ENCODE results near the gene GCGR.
"Not testable (repeated sequence)": the region's sequence is repeated elsewhere in the genome, so short reads cannot be mapped to it uniquely, and the experiment has no call there.

The GCGR gene

DNA sequence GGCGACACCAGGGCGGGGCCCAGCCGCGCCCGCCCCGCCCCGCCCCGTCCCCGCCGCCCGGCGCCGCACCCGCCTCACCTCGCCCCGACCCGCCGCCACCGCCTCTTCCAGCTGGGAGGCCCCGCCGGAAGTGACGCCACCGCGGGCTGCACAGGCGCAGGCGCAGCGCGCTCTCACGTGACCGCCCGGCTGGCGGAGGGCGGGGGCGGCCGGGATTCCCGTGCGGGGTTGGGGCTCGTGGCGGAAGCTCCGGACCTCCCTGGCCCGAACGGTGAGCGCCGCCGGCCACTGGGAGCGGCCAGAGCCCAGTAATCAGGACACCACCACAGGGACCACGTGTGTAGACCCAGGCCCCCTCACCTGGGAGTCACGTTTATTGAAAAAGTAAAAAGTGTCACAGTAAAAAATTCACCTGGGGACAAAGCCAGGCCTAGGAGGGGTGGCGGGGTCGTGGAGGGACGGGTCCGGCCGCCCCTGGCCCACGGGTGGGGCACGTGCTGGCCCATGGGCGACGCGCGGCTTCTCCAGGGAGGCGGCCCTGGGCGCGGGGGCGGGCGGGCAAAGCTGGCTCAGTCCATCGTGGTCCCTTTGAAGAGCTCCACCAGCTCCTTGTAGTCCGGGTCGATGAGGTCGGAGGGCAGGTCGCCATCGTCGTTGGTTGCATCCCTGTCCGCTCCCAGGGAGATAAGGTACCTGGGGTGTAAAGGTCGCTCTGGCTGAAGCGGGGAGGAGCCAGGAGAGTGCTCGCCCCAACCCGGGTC, 29.4 kb downstream of the GCGR start, which contains the start of gene MCRIP1:
MCRIP1 (minus strand) TSS at position 132 of the 761 bp plus-strand sequence. CDS start 8,785 bp downstream, outside the sequence.
- DNase-seq = peak; percentile 96

DNA sequence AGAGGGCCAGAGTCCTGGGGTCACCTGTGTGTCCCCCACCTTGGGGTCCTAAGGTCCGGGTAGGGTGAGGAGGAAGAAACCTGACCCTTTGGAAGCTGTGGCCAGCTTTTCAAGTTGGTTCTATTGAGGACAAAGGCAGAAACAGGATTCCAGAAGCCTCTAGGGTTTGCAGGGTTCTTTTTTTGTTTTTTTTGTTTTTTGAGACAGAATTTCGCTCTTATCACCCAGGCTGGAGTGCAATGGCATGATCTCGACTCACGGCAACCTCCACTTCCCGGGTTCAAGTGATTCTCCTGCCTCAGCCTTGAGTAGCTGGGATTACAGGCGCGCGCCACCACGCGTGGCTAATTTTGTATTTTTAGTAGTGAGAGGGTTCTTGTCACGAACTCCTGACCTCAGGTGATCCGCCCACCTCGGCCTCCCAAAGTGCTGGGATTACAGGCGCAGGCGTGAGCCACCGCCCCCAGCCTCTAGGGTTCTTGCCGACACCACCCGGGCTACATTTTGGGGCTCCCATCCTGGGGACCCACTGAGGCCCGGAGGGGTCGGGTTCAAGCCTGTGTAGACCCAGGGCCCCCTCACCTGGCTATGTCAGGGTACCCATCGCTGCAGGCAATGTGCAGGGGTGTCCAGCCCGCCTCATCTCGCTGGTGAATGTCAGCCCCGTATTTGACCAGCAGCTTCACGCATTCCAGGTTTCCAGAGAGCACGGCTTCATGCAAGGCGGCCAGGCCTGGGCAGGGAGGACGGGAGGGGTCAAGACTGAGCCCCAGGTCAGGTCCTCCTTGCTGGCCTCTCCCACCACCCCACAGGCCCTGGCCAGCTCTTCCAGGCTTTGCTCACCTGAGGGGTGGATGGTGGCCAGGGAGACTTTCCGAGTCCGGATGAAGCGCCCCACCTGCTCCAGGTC, 30.2 kb downstream of the GCGR start:
- DNase-seq = no peak

DNA sequence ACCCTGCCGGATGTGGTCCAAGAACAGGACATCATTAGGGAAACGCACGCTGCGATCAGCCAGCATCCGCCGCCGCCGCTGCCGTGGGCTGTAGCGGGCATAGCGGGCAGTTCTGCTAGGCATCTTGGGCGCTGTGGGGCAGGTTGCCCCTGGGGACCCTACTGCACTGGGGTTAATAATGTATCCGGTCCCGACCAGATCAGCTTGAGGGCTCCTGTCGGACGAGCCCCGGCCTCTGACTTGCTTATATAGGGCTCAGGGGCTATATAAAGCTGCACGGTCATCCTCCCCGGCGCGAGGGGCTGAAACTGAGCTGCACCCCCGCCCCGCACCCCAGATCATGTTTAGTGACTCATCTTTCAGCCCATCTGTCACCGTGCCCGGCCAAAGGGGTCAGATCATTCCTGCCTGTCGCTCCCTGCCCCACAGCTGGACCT, 30.9 kb downstream of the GCGR start, which contains the start of gene PPP1R27:
PPP1R27 (minus strand) TSS at position 220 of the 437 bp plus-strand sequence; CDS start at position 123, 97 bp downstream.
- DNase-seq = no peak

DNA sequence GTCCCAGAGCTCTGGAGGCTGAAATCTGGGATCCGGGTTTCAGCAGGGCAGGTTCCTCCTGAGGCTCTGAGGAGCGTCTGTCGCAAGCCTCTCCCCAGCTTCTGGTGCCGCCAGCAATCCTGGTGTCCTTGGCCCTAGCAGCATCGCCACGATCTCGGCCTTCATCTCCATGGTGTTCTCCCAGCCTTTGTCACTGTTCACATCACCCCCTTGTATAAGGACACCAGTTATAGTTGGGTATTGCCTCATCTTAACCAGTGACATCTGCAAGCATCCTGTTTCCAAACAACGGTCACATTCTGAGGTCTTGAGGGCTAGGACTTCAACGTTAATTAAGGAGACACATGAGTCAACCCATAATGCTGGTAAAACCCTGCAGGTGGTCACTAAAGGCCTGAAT, 33.7 kb downstream of the GCGR start:
- peak; percentile 47 for DNase-seq

DNA sequence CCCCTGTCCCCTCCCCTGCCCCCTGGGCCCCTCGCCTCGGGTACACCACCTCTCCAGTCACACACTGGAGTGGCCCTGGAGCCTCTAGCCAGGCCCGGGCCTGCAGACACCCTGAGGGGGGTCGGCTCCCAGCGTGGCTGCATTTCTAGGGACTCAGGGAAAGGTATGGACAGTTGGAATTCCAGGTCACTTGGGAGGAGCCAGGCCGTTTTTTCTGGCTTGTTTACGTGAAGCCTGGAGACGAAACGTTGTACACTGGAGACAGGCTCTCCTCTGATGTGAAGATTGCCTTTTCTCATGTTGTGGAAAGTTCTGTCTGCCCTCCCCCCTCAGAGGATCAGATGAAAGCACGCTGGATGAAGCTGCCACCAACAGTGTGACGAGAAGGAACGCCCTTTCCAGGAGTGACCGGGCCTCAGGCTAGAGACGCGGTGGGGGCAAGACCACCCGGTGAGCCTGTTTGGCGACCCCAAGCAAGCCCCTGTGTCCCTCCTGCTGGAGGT, 34.9 kb downstream of the GCGR start:
- peak; percentile 38 for DNase-seq

DNA sequence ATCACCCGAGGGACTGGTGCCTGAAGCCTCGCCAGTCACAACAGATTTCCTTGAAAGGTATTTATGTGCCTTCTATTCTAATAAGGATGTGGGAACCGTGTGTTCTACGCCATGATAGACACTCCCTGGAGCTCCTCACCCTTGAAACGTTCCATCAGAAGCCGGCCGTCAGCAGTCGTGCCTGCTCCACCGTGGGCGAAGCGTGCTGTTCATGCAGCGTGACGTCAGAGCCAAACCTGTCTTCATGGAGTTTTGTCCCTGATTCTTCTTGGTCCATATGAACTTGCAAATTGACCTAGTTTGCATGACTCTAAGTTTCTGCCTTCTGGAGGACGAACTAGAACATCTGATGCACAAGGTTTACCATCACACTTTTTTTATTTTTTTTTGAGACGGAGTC, 35.4 kb downstream of the GCGR start:
- peak; percentile 26 for DNase-seq

DNA sequence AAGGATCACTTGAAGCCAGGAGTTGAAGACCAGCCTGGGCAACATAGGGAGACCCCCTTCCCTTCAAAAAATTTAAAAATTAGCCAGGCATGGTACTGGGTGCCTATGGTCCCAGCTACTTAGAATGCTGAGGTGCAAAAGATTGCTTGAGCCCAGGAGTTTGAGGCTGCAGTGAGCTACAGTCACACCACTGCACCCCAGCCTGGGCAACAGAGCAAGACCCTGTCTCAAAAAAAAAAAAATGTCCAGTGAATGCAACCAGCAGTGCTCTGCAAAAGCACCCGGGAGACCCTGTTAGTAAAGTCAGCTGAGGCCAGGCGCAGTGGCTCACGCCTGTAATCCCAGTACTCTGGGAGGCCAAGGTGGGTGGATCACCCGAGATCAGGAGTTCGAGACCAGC, 36.1 kb downstream of the GCGR start:
- DNase-seq = not testable (repeated sequence)

DNA sequence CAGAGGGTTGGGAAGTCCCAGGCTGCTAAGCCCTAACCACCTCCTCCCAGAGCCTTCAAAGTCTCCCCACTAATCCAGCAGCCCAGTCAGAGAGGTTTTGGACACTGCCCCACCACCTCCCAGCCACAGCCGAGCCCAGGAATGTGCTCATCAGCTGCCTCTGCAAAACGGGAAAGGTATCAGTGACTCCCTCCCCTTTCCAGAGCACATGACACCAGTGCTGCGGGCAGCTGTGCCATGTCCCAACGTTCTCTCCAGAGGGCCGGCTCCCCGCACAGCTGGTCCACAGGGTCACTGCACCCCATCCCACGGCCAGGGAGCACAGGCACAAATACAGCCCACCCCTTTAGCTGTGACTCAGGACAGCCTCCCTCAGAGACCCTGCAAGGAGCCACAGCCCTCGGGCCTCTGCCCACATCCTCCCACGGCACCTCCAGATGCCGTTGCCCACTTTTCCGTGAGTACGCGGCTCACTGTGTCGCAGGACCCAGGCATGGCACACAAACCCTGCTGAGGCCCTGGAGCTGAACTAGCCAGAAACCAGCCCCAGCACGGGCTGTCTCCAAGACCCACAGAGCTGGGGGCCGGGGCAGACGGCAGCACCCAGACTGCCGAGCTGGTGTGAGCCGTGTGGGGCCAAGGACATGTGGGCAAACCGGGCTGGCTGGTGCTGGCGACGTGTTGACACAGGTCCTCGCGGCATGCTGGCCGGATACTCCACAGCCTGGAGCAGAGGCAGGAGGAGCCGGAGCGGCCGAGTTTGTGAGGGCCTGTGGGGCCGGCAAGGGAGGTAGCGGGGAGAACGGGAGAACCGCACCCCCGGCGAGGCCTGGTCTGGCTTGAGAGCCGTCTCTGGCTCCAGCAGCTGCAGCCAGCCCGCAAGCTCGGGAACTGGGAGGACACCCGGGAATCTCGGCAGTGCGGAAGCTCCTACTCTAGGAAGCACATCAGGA, 37.2 kb downstream of the GCGR start:
- DNase-seq = peak; percentile 16

DNA sequence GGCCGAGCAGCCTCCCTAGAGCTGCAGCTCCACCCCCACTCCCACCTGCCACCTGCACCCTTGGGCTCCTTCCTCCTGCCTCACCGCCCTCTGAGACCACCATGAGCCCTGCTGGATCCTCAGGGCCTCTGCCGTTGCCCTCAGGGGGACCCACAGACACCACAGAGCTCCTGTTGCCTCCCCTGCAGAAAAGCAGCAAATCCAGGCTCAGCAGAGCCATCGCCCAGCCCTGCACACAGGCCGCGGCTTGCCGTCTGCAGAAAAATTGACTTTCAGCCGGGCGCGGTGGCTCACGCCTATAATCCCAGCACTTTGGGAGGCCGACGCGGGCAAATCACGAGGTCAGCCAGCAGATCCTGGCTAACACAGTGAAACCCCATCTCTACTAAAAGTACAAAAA, 37.9 kb downstream of the GCGR start:
- DNase-seq = no peak

DNA sequence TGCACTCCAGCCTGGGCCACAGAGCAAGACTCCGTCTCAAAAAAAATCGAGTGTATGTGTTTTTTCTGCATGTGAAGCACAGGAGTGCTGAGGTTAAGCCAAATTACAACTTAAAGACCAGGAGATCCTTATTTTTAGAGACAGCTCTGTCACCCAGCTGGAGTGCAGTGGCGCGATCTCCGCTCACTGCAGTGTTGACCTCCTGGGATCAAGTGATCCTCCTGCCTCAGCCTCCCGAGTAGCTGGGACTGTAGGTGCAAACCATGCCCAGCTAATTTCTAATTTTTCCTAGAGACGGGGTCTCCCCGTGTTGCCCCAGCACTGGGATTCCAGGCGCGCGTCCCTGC, 38.4 kb downstream of the GCGR start:
- DNase-seq = no peak

DNA sequence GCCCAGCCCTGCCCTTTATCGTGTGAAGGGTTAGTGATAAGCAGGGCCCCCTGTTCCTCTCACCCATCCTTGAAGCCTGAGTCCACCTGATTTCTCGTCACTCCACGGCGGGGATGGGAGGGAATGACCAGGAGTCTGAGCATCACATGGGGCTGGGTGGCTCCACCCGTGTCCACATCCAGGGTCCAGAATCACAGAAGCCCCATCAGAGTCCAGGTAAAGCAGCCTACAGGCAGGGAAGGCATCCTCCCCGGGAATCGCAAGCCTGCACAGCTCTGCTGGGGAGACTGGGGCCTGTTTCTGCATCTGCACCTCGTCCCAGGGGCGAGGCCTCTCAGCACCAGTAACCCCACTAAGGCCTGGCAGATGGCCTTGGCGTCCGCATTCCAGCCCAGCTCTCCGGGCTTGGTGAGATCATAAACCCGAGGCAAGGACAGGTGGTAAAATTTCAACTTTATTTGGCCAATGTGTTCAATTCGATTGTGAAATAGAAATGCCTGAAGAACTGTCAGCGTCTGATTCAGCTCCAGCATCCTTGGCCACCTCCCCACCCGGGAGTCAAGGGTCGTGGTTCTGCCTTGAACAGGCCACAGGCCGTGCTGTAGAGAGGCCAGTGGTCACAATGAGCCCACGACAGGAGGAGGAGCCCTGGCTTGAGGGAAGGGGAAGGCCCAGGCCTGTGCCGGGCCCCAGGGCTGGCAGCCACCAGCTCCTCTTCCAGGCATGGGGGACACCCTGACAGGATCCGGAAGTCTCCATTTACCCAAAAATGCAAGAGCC, 39.0 kb downstream of the GCGR start:
- no peak for DNase-seq

DNA sequence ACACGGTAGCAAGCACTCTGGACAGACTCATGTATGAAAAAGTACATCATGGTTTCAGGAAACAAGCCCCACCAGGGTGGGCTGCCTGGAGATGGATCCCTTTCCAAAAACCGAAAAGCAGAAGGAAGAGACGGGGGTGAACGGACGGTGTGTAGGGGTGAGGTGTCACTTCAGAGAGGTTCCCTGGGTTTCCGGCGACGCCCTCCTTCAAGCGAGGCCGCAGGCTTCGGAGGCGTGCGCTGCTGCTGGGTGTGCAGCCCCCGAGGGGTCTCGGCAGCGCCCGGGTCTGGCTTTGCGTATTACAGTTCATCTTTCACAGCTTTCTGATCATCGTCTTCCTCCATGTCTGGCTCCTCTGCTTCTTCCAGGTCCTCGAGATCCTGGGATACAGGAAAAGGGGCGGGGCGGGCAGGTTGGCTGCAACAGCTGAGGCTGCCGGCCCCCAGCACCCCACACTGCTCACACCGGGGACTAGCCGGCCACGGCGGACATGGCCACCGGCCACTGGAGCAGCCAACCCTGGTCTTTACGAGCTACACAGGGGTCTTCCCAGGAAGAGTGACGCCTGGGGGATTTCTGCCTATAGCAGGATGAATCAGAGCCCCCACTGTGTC, 39.9 kb downstream of the GCGR start:
- DNase-seq = no peak

DNA sequence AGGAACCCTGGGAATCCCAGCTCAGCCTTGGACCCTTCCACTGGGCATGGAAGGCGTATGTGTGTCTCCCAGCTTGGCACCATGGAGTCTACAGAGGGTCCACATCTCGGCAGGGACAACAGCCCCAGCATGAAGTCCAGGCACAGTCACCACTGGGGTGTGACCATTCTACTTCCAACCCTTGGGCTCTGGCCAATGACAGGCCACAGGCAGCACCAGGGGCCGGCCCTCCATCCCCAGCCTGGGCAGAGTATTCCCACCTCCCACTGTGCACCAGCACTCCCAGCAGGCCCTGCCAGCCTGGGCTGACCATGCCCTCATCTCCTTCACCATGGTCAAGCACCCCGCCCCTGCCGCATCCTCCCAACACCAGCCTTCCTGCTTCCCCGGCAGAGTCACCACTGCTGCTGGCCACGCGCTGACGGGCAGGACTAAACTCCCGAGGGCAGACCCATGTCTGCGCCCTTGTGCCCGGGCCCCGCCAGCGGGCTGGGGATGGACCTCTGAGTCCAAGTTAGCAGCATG, 40.4 kb downstream of the GCGR start:
- no peak for DNase-seq

DNA sequence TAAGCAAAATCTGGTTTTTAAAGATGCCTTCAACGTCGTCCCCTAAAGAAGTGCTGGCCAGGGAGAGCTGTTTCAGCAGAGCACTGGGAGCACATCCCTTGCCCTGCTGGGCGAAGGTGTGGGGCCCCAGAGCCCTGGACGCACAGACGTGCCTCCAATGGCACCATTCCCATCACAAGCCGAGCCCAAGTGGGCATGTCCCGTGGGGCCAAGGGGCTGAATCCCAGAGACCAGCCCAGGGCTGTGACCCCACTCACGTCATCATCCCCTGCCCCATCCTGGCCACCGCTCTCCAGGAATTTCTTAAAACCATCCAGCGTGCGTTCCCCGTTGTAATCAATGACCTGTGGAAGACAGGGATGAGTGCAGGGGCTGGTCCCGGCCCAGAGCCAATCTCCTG, 40.9 kb downstream of the GCGR start:
- DNase-seq = no peak

DNA sequence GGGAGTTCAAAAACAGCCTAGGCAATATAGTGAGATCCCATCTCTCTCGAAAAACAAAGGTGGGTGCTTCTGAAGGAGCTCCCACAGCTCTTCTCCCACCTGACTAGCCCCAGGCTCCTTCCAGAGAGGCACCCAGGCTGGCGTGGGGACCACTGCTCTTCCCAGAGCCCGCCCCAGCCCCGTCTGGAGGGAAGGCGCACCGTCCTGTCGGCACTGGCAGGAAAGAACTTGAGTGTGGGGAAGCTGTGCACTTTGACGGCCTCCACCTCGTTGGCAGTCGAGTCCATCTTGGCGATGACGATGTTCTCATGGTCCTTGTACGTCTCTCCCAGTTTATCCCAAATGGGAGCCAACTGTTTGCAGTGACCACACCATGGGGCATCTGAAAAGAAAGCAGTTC, 41.4 kb downstream of the GCGR start:
- DNase-seq = no peak

DNA sequence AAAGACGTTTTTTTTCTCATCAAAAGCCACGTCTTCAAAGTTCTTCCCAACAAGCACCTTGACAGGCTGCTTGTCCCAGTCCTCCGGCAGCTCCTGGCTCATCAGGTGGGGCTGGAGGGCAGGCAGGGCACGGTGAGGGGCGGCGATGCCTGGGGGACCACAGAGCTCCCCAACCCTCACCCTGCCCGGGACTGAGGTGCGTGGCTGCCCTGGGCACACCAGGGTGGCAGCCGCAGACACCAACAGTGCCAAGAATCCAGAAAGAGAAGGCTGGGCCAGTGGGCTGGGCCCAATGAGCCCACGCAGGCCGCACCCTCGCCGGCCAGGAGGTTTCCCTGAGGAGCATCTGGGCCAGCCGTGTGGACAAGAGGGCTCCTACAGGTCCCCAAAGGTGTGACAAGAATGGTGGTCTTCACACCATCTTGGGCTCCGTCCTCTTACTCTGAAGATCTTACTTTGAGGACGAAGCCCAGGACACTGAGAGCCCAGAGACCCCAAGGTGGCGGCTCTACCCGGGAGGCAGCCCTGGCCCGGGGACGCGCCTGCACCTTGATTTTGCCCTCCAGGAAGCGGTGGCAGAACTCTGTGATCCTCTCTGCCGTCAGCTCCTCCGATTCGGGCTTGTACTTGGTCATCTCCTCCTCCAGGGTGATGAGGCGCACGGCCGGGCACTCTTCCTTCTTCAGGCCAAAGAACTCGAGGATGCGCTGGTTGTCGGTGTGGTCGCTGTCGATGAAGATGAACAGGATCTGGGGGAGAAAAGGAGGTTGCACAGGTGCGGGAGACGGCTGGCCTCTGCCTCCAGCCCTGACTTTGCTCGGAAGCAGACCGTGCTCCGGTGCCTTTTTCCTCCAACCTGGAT, 42.2 kb downstream of the GCGR start:
- no peak for DNase-seq

DNA sequence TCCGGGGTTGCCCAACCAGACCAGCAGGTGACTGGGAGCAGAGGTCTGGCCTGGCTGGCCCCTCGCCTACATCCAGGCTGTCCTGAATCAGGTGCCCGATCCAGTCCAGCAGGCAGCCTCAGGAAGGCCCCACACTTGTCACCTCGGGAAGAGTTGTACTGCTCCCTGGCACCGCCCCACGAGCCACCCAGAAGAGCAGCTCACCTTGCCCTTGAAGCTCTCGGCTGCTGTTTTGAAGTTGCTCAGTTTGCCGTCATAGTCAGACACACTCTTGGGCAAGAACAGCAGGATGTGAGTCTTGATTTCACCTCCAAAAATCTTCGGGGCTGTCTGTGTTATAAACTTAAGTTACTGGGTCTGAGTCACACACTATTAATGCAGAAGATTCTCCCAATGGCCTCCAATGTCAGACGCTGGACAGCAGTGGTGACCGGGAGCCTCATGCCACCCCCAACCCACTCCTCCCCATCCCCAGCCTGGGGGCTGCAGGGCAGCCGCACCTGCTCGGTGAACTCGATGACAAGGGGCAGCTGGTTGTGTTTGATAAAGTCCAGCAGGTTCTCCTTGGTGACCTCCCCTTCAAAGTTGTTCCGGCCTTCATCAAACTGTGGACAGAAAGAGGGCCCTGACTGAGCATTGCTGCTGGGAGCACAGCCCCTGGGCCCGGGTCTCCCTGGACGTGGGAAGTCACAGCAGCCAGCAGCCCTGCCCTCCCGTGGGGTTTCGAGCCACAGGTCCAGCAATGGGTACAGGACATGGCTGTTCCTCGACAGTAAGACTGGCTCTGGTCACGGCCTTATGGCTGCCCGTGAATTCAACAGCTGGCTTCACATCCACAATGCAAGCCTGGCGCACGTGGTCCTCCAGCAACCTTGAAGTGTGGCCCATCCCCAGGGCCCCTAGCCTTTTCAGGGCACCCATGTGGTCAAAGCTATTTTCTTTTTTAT, 43.1 kb downstream of the GCGR start:
- no peak for DNase-seq

DNA sequence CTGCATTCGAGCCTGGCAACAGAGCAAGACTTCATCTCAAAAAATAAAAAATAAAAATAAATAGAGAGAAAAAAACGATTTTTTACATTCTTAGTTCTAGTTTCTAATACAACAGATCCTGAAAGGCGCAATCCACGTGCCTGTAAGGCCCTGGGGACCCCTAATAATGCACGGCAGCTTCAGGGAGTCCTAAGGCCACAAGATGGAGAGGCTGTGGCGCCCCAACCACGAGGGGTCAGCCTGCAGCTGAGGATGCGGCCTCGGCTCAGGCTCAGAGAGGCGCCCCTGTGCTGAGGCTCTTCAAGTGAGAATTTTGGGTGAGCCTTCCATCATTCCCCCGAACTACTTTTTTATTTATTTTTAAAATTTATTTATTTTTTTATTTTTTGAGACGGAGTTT, 45.5 kb downstream of the GCGR start:
- no peak for DNase-seq

DNA sequence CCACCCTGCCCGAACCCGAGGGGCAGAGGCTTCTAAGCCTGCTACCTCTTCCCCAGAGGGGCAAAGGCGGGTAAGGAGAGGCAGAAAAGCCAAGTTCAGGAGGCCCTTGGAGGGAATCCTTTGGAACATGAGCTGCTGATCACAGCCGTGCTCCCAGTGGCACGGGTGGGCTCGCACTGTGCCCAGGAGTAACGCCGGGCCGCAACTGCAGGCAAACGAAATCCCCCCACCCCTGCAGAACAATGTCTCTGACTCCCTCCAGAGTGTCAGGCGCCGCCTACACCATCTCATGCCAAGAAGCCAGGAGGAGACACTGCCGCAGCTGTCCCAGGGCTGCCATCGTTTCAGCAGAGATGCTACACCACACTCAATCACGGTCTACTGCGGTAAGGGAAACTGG, 47.5 kb downstream of the GCGR start:
- DNase-seq = no peak
